Hematopoietic multipotent progenitor cell treated with erythropoietin and hydrocortisone succinate and interleukin-3 and kit ligand, for 6 days (in vitro differentiated cells): ENCODE results near the gene WDR88.
"Not testable (repeated sequence)": the region's sequence is repeated elsewhere in the genome, so short reads cannot be mapped to it uniquely, and the experiment has no call there.

Experiments
- DNase-seq: peaks from one replicate; pipeline ENCODE4 v3.0.0-alpha.2; 2015

The WDR88 gene

DNA sequence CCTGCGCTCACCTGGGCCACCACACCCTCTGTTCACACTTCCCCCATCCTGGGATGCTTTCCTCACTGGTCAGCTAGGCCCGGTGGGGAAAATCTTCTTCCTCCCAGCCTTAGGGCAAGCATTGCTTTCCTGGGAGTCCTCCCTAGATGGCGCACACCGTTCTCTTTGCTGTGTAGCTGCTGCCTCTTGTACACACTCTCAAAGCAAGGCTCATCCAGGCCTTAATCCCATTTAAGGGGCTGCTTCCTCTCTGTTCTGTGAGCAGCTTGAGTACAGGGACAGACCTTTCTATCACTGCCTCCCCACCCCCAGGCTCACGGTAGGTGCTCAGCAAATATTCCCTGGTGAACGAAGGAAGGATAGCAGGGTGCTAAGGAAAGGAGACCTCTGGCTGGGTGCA lies 82.7 kb downstream of the WDR88 start:
- DNase-seq = peak; percentile 20

DNA sequence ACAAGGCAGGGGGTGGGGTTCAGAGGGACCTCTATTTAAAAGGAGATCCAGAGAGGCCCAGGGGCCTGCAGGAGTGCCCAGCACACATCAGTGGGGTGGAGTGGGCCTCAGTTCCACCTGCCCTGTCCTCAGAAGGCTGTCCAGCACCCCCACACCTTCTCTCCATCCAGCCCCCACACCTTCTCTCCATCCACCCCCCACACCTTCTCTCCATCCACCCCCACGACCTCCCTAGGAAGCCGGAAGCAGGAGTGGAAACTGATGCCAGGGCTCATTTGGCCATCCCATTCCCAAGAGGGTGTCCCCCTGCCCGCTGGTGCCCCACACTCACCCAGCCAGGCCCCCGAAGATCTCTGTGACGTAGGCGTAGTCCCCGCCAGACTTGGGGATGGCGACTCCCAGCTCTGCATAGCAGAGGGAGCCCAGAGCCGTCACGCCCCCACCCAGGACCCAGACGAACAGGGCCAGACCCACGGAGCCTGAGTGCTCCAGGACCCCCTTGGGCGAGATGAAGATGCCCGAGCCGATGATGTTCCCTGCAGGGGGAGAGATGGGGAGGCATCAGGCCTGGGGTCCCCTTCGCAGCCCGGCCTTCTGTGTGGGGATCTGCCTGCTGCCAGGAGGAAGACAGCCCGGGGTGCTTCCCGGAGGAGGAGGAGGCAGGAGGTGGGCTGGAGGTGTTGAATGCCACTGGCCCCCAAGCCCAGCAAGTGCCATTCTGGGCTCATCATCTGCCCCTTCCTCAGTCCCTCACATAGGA lies 83.7 kb downstream of the WDR88 start:
- DNase-seq = no peak

DNA sequence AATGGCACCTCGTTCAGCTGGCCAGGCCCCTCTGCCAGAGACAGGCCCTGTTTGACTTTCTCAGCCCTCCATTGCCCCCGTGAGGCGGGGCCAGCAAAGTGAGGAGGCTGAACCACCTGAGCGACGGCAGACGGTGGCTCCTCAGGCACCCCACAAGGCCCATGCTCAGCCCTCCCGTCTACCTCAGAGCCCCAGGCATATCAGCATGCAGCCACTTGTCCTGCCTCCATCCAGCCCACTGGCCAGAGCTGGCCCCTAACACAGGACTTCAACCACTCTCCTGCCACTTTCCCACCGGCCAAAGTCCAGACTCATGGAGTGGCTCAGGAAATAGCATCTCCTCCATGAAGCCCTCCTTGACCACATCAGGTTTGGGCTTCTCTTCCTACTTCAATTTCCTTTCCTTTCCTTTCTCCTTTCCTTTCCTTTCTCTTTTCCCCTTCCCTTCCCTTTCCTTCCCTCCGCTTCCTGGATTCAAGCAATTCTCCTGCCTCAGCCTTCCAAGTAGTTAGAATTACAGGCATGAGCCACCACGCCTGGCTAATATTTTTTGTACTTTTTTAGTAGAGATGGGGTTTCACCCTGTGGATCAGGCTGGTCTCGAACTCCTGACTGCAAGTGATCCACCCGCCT lies 84.4 kb downstream of the WDR88 start:
- no peak for DNase-seq

DNA sequence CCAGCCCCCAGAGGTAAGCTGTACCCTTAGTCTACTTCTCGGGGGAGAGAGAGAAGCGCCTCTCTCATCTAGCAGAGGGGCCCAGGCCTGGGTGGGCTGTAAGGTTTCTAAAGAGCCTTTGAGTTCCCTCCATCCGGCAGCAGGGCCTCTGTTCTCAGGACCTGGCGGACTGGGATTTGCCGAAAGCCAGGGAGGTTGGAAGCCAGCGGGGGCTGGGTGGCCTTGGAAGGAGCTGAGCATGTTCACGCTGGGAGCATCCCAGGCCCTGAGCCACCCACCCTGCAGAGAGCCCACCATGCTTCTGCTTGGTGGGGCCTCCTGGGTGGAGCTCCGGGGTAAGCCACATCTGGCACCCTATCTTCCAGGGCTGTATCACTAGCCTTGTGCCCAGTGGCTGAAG lies 86.0 kb downstream of the WDR88 start:
- no peak for DNase-seq

DNA sequence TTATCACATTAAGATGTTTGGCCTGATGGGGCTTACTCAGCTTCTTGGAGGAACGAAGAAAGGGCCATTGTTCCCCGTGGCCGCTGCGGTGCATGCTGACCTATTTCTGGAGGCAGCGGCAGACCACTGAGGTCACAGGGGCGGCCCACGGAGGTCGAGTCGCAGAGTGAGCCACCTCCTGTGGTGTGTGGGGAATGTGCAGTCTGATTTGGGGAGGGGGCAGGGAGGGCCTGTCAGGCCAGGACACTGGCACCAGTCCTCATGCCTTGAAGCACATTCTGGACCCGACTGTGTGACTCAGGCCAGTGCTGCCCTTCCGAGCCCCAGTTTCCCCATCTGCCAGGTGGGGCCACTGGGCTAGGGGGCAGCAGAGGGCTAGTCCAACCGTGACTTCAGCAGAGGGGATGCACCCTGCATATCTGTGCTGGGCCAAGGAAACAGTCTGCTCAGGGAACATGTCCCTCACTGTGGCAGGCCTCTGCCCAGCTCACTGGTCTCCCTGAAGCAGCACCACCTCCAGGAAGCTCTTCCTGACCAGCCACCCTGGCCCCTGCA lies 87.4 kb downstream of the WDR88 start:
- peak; percentile 44 for DNase-seq

DNA sequence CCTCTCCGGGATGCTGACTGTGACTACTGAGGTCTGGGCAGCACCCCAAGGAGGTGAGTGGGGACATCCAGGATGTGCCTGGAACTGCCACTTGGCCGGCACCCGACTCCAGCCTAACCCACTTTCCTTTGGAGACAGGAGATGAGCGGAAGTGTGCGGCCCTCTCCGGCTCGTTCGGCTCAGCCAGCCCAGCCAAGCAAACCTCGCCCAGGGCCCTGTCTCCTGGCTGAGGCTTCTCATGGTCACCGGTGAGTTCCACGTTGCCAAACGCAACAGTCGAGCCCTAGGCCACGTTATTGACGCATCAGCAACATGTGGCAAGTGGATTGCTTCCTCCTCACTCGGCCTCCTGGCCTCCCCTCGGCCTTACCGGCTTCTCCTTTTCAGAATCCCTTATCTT lies 88.2 kb downstream of the WDR88 start:
- no peak for DNase-seq

DNA sequence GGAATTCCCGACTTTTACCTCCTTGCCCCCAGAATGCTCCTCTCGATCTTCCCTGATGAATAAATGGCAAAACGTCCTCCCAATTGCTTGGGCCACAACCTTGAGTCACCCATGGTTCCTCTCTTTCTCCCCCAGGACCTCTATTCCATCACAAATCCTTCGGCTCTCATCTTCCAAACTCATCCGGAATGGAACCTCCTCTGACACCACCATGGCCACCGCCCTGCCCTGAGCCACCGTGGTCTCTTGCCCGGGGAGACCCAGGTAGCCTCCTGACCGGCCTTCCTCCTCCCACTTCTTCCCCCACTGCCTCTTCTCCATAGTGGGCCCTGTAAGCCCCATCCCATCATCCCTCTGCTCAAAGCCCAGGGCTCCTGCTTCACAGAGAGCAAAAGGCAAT lies 88.8 kb downstream of the WDR88 start:
- no peak for DNase-seq

DNA sequence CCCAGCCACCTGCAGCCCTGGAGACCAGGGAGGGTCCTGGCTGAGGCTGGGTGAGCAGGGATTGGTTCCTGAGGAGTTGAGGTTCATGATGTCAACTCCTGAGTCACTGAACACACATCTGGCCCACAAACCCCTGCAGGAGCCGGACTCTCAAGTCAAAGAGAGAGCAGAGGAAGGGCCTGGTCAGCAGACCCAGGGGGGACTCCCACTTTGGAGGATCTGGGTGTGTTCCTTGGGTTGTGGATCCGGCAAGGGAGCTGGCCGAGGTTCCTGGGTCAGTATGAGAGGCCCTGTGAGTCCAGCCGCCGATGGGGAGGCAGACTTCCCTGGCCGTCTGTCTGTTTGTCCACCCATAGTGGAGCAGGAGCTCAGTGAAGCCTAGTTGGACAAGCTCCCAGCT lies 89.7 kb downstream of the WDR88 start:
- no peak for DNase-seq

DNA sequence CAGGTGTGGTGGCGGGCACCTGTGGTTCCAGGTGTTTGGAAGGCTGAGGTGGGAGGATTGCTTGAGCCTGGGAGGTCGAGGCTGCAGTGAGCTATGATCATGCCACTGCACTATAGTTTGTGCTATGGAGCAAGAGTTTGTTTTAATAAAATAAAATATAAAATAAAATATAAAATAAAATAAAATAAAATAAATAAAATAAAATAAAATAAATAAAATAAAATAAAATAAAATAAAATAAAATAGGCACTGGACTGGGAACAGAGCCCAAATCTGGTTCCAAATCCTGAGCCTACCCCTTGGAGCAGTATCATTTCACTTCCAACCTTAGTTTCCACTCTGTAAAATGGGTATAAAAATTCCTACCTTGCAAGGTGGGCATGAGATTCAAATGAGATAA lies 90.3 kb downstream of the WDR88 start:
- DNase-seq = not testable (repeated sequence)

DNA sequence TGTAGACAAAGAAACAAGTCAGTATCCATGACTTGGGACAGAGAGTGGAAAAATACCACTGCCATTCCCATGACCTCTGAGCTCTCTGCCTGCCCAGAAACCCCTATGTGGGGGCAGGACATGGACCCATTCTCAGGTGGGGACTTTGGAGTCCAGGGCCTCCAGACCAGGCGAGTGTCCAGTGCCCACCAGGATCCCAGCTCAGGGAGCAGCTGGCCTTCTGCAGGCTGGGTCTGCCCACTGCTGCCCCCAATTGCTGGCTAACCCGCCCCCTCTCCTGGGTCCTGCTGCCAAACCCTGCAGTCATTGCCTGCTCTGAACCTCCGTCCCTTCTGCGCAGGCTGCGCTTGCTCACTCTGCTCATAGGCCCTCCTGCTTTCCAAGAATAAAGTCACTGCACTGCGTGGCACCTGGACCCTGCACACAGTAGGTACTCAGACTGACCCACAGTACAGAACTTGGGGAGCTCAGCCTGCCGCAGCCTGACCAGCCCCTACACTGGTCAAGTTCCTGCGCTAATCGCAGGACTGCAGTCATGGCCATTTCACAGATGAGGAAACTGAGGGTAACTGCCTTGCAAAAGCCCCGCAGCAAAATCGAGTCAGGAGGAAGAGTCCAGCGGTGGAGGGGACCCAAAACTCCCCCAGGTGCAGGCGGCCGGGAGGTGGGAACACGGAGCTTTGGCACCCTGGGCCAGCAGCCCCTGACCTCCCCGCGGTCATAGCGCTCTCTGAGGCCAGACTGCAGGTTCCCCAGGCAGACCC lies 93.0 kb downstream of the WDR88 start:
- no peak for DNase-seq
